Prostate gland (tissue), 2 donors: Measurements from ENCODE around the gene GOSR2. TPM values are rescaled to one million over a fixed set of nuclear protein-coding genes. Genes with fewer than 3 reads are reported as not detected.

Experiments
- DNase-seq: peaks from one replicate; pipeline ENCODE4 v3.0.0-alpha.2; 2019; ENCODE audit warnings: low spot score
- H3K27ac ChIP-seq, 2 donors: fragments of 200-600 bp; sonication (generic); 2 replicates each; pipeline ENCODE4 v1.5.1; 2017 to 2019
- H3K27me3 ChIP-seq: fragments of 200-600 bp; sonication (generic); replicated peaks from 2 replicates; pipeline ENCODE4 v1.5.1; 2019; ENCODE audit not compliant: insufficient read depth
- H3K36me3 ChIP-seq, 2 donors: fragments of 200-600 bp; sonication (generic); 1 replicate in 1 of 2; 2 replicates in 1 of 2; pipeline versions ENCODE4 v1.5.1 to v1.8.1; 2017 to 2019
- H3K4me1 ChIP-seq: fragments of 200-600 bp; sonication (generic); replicated peaks from 2 replicates; pipeline ENCODE4 v1.5.1; 2019
- H3K4me3 ChIP-seq, 2 donors: fragments of 200-600 bp; sonication (generic); 2 replicates each; pipeline ENCODE4 v1.5.1; 2017 to 2019
- H3K9me3 ChIP-seq: fragments of 200-600 bp; sonication (generic); 2 replicates; pipeline ENCODE4 v1.5.1; 2017
- CTCF ChIP-seq, 4 experiments: fragments of 200-600 bp in 2 of 4; fragments of 450-650 bp in 2 of 4; sonication (generic) in 2 of 4; IDR thresholded peaks; 1 replicate in 3 of 4; 2 replicates in 1 of 4; pipeline ENCODE4 v1.5.1; 2016 to 2019; ENCODE audit warnings: antibody characterized with exemption in 4 of 4, mild to moderate bottlenecking in 2 of 4, moderate library complexity in 2 of 4
- POLR2A ChIP-seq: fragments of 450-650 bp; IDR thresholded peaks from one replicate; pipeline ENCODE4 v1.6.1; 2016; ENCODE audit warnings: antibody characterized with exemption, mild to moderate bottlenecking
- POLR2AphosphoS5 ChIP-seq: sonication (generic); formaldehyde crosslinking; IDR thresholded peaks from one replicate; pipeline ENCODE4 v1.6.1; 2017; ENCODE audit warnings: antibody characterized with exemption
- WGBS: methylation state at CpG from one replicate; pipeline ENCODE4 v1.1.5; 2018; 5-methylcytosine and 5-hydroxymethylcytosine counted together
- intact Hi-C: fragments of 100-400 bp; cut with DNase I; formaldehyde crosslinking; loops from one replicate; pipeline ENCODE4 v1.14.2; 2022
- microRNA-seq: library from miRNA; unstranded; fragments of <30 nt; microRNA quantifications from one replicate; pipeline ENCODE4, GENCODE V29; 2016
- small RNA-seq, 2 donors: library from RNA; depleted of rRNA; stranded (forward); fragments of <200 nt; gene quantifications; one replicate each; pipeline ENCODE3, GENCODE V24; 2016
- total RNA-seq, 2 donors: library from RNA; depleted of rRNA; stranded (reverse); fragments of >200 nt; gene quantifications; one replicate each; pipeline ENCODE4 v1.1.0, GENCODE V29; 2016

The GOSR2 gene
- total RNA-seq, 2 donors from 2014 or later: 40.0 to 61.4 TPM

GRCh38 chr17:46989637-46990431, 66.9 kb downstream of the GOSR2 start:
- 75% methylated on average over 11 of the region's 11 CpGs for WGBS
- no peak for DNase-seq
- intact Hi-C loops: no loop called here
- no peaks in the 10 kb centered on the region for H3K36me3 ChIP-seq
- H3K9me3 ChIP-seq: no peaks in the 10 kb centered on the region
- H3K27me3 ChIP-seq: no peaks in the 10 kb centered on the region
- TF ChIP-seq POLR2AphosphoS5: no peak
- TF ChIP-seq POLR2A: no peak
- no peak for TF ChIP-seq CTCF (IDR thresholded peaks at IDR 0.05)
- no peak overlapping the region for H3K27ac ChIP-seq
- no peaks in the 10 kb centered on the region for H3K4me1 ChIP-seq
- no peak overlapping the region for H3K4me3 ChIP-seq

GRCh38 chr17:46991617-46992016, 68.7 kb downstream of the GOSR2 start:
- no peaks in the 10 kb centered on the region for H3K36me3 ChIP-seq
- no peak for TF ChIP-seq POLR2AphosphoS5
- TF ChIP-seq CTCF (IDR thresholded peaks at IDR 0.05): no peak
- no peak for TF ChIP-seq POLR2A
- H3K9me3 ChIP-seq: no peaks in the 10 kb centered on the region
- WGBS: 57% methylated on average over 1 of the region's 1 CpG
- no peaks in the 10 kb centered on the region for H3K4me1 ChIP-seq
- H3K27me3 ChIP-seq: no peaks in the 10 kb centered on the region
- no peak overlapping the region for H3K4me3 ChIP-seq
- no peak overlapping the region for H3K27ac ChIP-seq
- intact Hi-C loops: no loop called here
- no peak for DNase-seq

Small RNAs within 50 kb of the gene (microRNA-seq; reads per million reads assigned to microRNA genes)
- gene MIR5089: not detected

Small RNAs within 50 kb of the gene (small RNA-seq; reads per million reads assigned to genes)
- 0 reads per million in 2 donors for gene MIR5089
- gene RNU6ATAC3P: 0 reads per million in 2 donors

Other genes with a start within 250 kb of the GOSR2 start
- 1 to 10 TPM; 2.0 to 7.7 TPM for gene WNT3, start 104.5 kb upstream of the GOSR2 start, total RNA-seq
- gene WNT9B, start 71.6 kb upstream of the GOSR2 start, total RNA-seq: 1 to 10 TPM in 1 of 2 donors, under 1 TPM in 1; 0.85 to 1.5 TPM
- gene RPRML, start 56.1 kb downstream of the GOSR2 start, total RNA-seq: 1 to 10 TPM in 1 of 2 donors, not detected in 1; 2.2 TPM